Panc1 (cell line): ENCODE data around the gene GNAQ.

Experiments used
- POLR2AphosphoS5 ChIP-seq: IDR thresholded peaks from 2 replicates; pipeline ENCODE4 v1.6.1; 2012; ENCODE audit warnings: mild to moderate bottlenecking, low read depth, low read length, moderate library complexity
- SIN3A ChIP-seq: IDR thresholded peaks from 2 replicates; pipeline ENCODE4 v1.6.1; 2012; ENCODE audit warnings: low read depth, mild to moderate bottlenecking, low read length, moderate library complexity, borderline replicate concordance; ENCODE audit not compliant: insufficient read depth
- TCF7L2 ChIP-seq: IDR thresholded peaks from 2 replicates; pipeline ENCODE4 v1.6.1; 2011; ENCODE audit warnings: mild to moderate bottlenecking, low read depth, low read length, inconsistent platforms
- TF ChIP-seq, protein P1 (sequence below): fragments of 450-650 bp; IDR thresholded peaks from 2 replicates; pipeline ENCODE4 v1.5.1; 2017; ENCODE audit warnings: mild to moderate bottlenecking
- TF ChIP-seq, protein P2 (sequence below), 2 experiments: IDR thresholded peaks; 2 replicates each; pipeline ENCODE4 v1.6.1; 2011 to 2012; ENCODE audit warnings: low read depth in 2 of 2, control low read depth in 1 of 2, low read length in 1 of 2, mild to moderate bottlenecking in 1 of 2, moderate library complexity in 1 of 2; ENCODE audit not compliant: insufficient read depth in 1 of 2

DNA sequence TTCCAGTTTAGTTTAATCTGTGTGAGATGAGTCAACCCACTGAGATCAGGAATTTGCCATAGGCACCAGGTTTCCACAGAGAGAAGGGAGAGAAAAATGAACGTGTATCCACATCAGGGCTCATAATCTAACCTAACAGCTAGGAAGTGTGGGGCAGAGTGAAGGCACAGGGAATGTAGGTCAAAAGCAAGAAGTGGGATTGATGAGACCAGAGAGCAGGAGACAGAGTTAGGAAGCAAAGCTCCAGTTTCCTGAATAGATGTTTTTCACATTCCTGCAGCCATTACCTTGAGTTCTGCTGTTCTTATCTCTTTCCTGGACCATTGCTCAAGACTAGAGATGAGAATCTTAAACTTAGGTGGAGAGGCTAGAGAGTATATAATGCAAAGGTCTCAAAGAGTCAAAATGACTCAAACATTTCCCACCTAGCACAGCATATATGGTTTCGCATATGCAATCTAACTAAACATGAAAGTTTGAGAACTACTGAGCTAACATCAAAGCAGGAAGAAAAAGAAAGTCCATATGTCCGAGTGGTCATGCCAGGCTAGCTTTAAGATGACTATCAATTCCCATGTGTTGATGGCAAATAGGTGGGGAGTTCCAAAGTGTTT lies 41.1 kb upstream of the GNAQ start:
- TF ChIP-seq, protein P1, sequence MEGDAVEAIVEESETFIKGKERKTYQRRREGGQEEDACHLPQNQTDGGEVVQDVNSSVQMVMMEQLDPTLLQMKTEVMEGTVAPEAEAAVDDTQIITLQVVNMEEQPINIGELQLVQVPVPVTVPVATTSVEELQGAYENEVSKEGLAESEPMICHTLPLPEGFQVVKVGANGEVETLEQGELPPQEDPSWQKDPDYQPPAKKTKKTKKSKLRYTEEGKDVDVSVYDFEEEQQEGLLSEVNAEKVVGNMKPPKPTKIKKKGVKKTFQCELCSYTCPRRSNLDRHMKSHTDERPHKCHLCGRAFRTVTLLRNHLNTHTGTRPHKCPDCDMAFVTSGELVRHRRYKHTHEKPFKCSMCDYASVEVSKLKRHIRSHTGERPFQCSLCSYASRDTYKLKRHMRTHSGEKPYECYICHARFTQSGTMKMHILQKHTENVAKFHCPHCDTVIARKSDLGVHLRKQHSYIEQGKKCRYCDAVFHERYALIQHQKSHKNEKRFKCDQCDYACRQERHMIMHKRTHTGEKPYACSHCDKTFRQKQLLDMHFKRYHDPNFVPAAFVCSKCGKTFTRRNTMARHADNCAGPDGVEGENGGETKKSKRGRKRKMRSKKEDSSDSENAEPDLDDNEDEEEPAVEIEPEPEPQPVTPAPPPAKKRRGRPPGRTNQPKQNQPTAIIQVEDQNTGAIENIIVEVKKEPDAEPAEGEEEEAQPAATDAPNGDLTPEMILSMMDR: no peak
- no peak for TF ChIP-seq POLR2AphosphoS5
- TF ChIP-seq, protein P2, sequence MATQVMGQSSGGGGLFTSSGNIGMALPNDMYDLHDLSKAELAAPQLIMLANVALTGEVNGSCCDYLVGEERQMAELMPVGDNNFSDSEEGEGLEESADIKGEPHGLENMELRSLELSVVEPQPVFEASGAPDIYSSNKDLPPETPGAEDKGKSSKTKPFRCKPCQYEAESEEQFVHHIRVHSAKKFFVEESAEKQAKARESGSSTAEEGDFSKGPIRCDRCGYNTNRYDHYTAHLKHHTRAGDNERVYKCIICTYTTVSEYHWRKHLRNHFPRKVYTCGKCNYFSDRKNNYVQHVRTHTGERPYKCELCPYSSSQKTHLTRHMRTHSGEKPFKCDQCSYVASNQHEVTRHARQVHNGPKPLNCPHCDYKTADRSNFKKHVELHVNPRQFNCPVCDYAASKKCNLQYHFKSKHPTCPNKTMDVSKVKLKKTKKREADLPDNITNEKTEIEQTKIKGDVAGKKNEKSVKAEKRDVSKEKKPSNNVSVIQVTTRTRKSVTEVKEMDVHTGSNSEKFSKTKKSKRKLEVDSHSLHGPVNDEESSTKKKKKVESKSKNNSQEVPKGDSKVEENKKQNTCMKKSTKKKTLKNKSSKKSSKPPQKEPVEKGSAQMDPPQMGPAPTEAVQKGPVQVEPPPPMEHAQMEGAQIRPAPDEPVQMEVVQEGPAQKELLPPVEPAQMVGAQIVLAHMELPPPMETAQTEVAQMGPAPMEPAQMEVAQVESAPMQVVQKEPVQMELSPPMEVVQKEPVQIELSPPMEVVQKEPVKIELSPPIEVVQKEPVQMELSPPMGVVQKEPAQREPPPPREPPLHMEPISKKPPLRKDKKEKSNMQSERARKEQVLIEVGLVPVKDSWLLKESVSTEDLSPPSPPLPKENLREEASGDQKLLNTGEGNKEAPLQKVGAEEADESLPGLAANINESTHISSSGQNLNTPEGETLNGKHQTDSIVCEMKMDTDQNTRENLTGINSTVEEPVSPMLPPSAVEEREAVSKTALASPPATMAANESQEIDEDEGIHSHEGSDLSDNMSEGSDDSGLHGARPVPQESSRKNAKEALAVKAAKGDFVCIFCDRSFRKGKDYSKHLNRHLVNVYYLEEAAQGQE (IDR thresholded peaks at IDR 0.05; ENCODE audit: insufficient read depth in 1 of 2, low read depth in 2 of 2, low read length in 1 of 2): no peak
- no peak for TF ChIP-seq SIN3A
- no peak for TF ChIP-seq TCF7L2
